Right hindlimb (tissue), 1 donor: Measurements from ENCODE around the gene MIPOL1.
"Not testable (repeated sequence)": the region's sequence is repeated elsewhere in the genome, so short reads cannot be mapped to it uniquely, and the experiment has no call there.

Source experiments
- DNase-seq: peaks from one replicate; pipeline ENCODE4 v3.0.0-alpha.2; 2018

The MIPOL1 gene

DNA sequence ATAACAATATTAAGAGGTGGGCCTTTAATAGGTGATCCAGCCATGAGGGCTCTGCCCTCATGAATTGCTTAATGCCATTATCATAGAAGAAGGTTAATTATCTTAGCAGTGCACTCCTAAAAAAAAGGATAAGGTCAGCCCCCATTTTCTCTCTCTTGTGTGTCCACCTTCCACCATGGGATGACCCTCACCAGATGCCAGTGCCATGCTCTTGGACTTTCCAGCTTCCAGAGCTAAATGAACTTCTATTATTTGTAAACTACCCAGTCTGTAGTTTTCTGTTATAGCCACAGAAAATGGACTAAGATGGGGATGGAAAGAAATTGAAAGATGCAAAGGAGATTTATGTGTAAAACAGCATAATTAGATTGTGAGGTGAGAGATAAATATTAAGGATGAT is 271.9 kb downstream of the MIPOL1 start:
- DNase-seq: no peak

GRCh38 chr14:37470251-37470650 is 272.5 kb downstream of the MIPOL1 start:
- DNase-seq: no peak

DNA sequence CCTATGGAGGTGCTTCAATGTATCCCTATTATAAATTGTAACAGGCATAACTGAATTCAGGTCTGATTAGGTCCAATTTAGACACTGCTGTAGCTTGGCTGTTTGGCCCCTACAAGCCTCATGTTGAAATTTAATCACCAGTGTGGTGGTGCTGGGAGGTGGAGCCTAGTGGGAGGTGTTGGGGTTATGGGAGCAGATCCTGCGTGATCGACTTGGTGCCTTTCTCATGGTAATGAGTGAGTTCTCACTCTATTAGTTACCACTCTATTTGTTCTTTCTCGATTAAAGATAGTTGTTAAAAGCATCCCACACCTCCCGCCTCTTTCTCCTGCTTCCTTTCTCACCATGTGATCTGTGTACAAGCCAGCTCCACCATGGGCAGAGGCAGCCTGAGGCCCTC is 275.2 kb downstream of the MIPOL1 start:
- DNase-seq: no peak

- DNase-seq: no peak
Measured at GRCh38 chr14:37474191-37474590, 276.5 kb downstream of the MIPOL1 start.

DNA sequence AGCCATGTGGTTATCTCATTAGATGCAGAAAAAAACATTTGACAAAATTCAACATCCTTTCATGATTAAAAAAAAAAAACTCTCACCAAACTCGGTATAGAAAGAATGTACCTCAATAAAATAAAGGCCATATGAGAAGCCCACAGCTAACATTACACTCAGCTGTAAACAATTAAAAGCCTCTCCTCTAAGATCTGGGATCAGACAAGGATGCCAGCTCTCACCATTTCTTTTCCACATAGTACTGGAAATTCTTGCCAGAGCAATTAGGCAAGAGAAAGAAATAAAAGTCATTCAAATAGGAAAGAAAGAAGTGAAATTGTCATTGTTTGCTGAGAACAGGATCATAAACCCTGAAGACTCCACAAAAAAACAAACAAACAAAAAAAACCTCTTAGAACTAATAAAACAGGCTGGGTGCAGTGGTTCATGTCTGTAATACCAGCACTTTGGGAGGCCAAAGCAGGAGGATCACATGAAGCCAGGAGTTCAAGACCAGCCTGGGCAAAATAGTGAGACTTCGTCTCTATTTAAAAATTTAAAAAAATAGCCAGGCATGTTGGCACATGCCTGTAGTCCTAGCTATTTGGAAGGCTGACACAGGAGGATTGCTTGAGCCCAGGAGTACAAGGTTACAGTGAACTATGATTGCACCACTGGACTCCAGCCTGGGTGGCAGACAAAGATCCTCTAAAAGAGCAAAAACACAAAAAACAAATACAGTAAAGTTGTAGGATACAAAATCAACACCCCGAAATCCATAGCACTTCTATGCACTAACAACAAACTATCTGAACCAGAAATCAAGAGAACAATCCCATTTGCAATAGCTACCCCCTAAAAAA is 282.9 kb downstream of the MIPOL1 start:
- DNase-seq: no peak

DNA sequence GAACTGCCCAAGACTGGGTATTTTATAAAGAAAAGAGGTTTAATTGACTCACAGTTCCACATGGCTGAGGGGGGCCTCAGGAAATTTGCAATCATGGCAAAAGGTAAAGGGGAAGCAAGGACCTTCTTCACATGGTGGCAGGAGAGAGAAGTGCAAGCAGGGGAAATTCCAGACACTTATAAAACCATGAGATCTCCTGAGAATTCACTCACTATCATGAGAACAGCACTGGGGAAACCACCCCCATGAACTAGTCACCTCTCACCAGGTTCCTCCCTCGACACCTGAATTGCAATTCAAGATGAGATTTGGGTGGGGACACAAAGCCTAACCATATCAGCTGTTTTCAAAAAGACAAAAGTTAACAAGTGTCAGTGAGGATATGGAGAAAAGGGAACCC is 284.7 kb downstream of the MIPOL1 start:
- no peak for DNase-seq

DNA sequence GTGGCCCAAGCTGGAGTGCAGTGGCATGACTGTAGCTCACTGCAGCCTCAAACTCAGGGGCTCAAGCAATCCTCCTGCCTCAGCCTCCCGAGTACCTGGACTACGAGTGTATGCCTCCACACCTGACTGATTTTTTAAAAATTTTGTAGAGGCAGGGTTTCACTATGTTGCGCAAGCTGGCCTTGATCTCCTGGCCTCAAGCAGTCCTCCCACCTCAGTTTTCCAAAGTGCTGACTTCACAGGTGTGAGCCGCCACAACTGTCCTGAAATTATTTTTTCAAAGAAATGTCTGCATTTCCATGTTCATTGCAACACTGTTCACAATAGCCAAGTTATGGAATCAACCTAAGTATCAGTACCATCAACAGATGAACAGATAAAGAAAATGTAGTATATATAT is 285.9 kb downstream of the MIPOL1 start:
- no peak for DNase-seq

- DNase-seq: no peak
Measured at GRCh38 chr14:37490607-37491006, 292.9 kb downstream of the MIPOL1 start.

DNA sequence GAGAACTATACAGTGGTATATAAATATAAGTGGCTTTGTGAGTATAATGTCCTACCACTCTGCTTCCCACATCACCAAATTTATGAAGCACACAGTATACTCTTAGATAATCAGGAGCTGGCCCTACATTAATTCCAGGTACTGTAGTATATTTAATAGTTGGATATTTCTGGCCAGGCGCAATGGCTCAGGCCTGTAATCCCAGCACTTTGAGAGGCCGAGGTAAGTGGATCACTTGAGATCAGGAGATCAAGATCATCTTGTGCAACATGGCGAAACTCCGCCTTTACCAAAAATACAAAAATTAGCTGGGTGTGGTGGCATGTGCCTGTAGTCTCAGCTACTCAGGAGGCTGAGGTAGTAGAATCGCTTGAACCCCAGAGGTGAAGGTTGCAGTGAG is 293.3 kb downstream of the MIPOL1 start:
- no peak for DNase-seq

GRCh38 chr14:37493606-37494005 is 295.9 kb downstream of the MIPOL1 start:
- DNase-seq: no peak

DNA sequence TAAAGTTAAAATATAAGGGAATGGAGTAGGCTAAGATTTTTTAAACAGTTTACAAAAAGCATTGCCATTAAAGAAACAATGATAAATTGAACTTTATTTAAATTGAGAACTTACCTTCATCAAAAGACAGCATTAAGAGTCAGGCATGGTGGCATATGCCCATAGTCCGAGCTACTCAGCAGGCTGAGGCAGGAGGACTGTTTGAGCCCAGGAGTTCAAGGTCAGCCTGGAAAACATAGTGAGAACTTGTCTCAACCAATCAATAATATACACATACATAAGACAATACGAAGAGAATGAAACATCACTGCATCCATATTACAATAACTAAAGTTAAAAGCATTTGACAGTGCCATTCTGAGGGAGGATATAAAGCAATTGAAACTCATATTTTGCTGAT is 299.7 kb downstream of the MIPOL1 start:
- no peak for DNase-seq

- DNase-seq: no peak
Measured at GRCh38 chr14:37501877-37502276, 304.1 kb downstream of the MIPOL1 start.

DNA sequence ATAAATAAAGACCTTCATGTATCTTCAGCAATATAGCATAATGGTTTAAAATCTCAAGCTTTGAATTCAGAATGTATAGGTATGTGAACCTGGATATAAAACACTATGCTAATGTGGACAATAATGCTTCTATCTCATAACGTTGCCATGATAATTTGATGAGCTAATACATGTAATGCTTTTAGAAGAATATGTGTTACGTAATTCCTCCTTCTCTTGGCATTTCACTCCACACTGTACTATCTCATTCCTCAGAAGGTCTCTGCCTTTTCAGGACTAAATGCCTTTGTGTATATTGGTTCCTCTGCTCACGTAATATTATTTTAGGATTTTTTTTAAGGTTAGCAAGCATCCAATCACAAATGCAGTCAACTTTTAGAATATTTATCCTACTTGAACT is 310.8 kb downstream of the MIPOL1 start:
- no peak for DNase-seq

DNA sequence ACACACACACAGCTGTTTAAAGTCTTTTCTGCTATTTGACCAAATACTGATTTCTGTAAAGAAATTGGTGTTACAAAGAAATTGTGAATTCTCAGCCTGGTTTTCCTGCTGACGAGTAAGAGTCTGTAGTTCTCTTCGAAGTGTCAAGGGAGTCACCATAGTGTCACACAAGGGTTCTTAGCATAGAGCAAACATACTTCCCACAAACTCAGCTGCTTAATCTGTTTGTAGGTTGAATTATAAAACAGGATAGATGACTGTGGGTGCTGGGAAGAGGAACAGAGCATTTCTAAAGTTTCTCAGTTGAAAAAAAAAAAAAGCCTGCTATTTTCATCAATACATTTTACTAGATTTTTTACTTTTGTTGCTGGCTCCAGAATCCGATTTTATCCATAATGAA is 314.4 kb downstream of the MIPOL1 start:
- no peak for DNase-seq

DNA sequence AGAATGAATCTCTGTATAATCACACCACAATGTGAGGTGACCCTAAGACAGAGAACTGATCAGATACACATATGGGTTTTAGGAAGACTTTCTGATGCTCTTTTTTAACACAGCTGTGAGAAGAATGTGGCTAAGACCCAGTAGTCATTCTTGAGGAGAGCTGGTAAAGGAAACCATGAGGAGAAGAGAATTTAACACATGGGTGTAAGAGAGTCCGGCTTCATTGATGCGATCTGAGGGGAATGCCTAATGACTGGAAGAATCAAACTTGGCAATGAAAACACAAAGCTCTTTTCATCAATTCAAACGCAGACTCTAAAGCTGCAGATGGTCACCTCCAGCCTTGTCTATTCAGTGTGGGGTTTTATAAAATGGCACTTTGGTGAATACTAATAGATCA is 318.0 kb downstream of the MIPOL1 start:
- DNase-seq: no peak

DNA sequence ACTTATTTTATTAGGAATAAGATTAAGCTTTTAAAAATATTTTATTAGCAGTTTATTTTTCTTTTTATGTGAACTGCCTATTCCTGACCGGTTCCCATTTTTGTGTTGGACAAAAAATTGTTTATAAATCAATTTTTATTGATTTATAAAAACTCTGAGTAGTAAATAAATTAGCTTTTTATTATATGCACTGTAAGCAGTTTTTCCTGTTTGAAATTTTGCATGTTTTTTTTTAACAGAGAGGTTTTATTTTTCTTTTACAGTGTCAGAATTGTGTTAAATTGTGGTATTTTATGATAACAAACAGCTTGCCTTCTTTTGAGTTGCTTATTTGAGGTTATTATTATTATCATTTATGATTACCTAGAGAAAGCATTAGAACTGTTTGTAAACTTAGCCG is 329.3 kb downstream of the MIPOL1 start:
- no peak for DNase-seq

- DNase-seq: no peak
Measured at GRCh38 chr14:37539992-37540391, 342.3 kb downstream of the MIPOL1 start.

DNA sequence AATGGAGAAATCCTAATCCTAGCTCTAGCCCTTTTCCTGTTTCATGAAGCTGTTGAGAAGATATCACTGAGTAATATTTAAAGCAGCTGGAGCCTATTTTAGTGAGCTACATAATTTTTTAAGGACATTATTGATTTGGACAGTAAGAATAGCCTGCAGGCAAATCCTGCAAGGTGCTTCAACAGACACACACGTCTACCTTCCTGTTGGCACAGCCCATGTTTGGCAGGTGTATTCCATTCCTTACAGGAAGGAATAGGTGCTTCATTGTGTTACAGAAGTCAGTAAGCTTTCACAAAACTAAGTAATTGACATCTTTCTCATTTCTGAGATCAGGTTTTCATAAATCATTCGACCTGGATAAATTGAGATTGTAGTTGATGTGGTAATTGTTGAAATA is 346.7 kb downstream of the MIPOL1 start:
- no peak for DNase-seq

DNA sequence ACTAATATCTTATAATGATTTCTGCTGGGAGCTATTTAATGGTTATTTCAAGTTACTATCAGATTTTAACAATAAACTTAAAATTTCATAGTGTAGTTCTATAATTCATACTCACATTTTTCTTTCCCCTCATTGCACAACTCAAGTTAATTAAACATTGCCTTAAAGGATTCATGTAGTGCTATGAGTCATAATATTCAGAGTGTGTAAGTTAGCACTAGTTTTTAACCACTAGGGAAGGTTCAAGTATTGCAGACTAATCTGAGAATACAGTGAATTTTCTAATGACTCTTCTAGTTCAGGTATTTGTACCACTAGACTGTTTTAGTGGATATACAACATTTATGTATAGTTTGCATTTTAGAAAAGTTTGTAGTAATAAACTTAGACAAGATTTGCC is 347.4 kb downstream of the MIPOL1 start:
- no peak for DNase-seq

DNA sequence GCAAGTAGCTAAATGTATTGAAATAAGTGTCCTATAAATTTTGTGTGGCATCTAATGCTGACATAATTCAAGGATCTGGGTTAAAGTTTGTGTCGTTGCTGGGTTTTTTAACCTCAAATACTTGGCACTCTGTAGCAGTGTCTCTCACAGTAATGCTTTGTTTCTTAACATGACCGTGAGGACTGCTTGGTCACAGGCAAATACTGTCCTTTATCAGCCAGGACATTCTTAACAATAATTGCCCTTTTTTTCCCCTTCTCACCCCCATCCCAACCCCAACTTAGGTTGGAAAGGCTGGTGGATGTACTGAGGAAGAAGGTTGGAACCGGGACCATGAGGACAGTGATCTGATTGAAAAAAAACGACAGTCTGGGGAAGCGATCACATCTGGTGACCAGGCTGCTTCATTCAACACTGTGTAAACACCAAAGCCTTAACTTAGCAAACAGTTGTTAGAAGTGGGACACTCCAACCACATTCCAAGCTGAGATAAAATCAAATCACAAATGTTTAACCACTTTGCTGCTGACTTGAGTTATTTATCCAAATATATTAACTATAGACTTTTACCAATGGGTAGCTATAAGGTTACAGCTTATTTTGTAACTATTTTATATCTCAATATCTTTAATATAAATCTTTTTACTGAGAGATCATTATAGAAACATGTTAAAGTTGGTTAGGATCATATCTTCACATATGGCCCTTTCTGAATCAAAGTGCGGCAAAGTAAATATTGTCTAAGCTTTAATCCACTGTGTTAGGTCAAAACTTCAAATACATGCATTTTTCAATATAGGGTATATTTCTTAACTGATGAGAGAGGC is 349.1 kb downstream of the MIPOL1 start:
- DNase-seq: no peak

GRCh38 chr14:37550511-37550910 is 352.8 kb downstream of the MIPOL1 start:
- DNase-seq: no peak

GRCh38 chr14:37551119-37551518 is 353.4 kb downstream of the MIPOL1 start:
- no peak for DNase-seq

GRCh38 chr14:37553935-37554550 is 356.3 kb downstream of the MIPOL1 start:
- no peak for DNase-seq

DNA sequence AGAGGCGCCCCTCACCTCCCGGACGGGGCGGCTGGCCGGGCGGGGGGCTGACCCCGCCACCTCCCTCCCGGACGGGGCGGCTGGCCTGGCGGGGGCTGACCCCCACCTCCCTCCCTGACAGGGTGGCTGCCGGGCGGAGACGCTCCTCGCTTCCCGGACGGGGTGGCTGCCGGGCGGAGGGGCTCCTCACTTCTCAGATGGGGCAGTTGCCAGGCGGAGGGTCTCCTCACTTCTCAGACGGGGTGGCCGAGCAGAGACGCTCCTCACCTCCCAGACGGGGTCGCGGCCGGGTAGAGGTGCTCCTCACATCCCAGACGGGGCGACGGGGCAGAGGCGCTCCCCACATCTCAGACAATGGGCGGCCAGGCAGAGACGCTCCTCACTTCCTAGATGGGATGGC is 357.9 kb downstream of the MIPOL1 start:
- DNase-seq: not testable (repeated sequence)
